A549 (cell line): ENCODE measurements around the gene NKX2-1.

ENCODE experiments used
- CTCF ChIP-seq: fragments of >200 bp; sonication (Bioruptor Twin); formaldehyde crosslinking; IDR thresholded peaks from 3 replicates; pipeline ENCODE4 v1.5.1; 2016
- ELK1 ChIP-seq: fragments of 150-350 bp; IDR thresholded peaks from 2 replicates; pipeline ENCODE4 v1.6.1; 2014; ENCODE audit warnings: low read depth, mild to moderate bottlenecking, low read length
- EP300 ChIP-seq, 2 experiments: fragments of >200 bp; sonication (Bioruptor Twin); formaldehyde crosslinking; IDR thresholded peaks; 2 replicates in 1 of 2; 3 replicates in 1 of 2; pipeline ENCODE4 v1.6.1; 2016 to 2017
- ESRRA ChIP-seq: fragments of 150-350 bp; IDR thresholded peaks from 2 replicates; pipeline ENCODE4 v1.6.1; 2014; ENCODE audit warnings: mild to moderate bottlenecking, low read length, borderline replicate concordance
- HDAC2 ChIP-seq: fragments of 200-600 bp; sonication (generic); IDR thresholded peaks from 2 replicates; pipeline ENCODE4 v1.6.1; 2016
- MAX ChIP-seq: IDR thresholded peaks from 2 replicates; pipeline ENCODE4 v1.6.1; 2012
- MYC ChIP-seq: IDR thresholded peaks from 2 replicates; pipeline ENCODE4 v1.6.1; 2012; ENCODE audit warnings: mild to moderate bottlenecking, inconsistent platforms, low read length, improper control_type of control experiment, borderline replicate concordance
- PBX3 ChIP-seq: IDR thresholded peaks from 2 replicates; pipeline ENCODE4 v1.6.1; 2012
- RAD21 ChIP-seq, 2 experiments: fragments of >200 bp in 1 of 2; sonication (Bioruptor Twin) in 1 of 2; formaldehyde crosslinking in 1 of 2; IDR thresholded peaks in 1 of 2; conservative IDR thresholded peaks in 1 of 2; 2 replicates in 1 of 2; 3 replicates in 1 of 2; pipeline ENCODE4 v1.6.1; 2012 to 2018; ENCODE audit warnings: inconsistent platforms in 1 of 2
- USF2 ChIP-seq: fragments of 450-650 bp; IDR thresholded peaks from 2 replicates; pipeline ENCODE4 v1.6.1; 2014; ENCODE audit warnings: antibody characterized with exemption
- ZSCAN20 ChIP-seq: fragments of 250-450 bp; sonication (Bioruptor Pico); IDR thresholded peaks from 2 replicates; pipeline ENCODE4 v1.8.0; 2022; ENCODE audit warnings: mild to moderate bottlenecking, moderate library complexity

GRCh38 chr14:36479344-36479743, 40.7 kb downstream of the NKX2-1 start:
- TF ChIP-seq MAX, result no peak
- no peak for TF ChIP-seq MYC
- no peak for TF ChIP-seq RAD21 (conservative IDR thresholded peaks at IDR 0.05 in 1 of 2, IDR thresholded peaks at IDR 0.05 in 1 of 2)
- no peak for TF ChIP-seq ZSCAN20 (CRISPR knock-in tag)
- TF ChIP-seq USF2, result no peak
- no peak for TF ChIP-seq HDAC2
- TF ChIP-seq CTCF, result no peak
- no peak for TF ChIP-seq EP300 (IDR thresholded peaks at IDR 0.05)
- no peak for TF ChIP-seq PBX3
- TF ChIP-seq ESRRA, result no peak
- no peak for TF ChIP-seq ELK1
